ENCODE data around the gene TBC1D9B.
A peak's percentile ranks its signal among the peaks of the same experiment; 100 is the strongest.
"Not testable (repeated sequence)": the region's sequence is repeated elsewhere in the genome, so short reads cannot be mapped to it uniquely, and the experiment has no call there.

The TBC1D9B gene

GRCh38 chr5:179837076-179838011 is 70.4 kb downstream of the TBC1D9B start:
- no peak for DNase-seq (ENCODE audit: low spot score)

- DNase-seq (ENCODE audit: low spot score) = no peak
These were observed 71.3 kb downstream of the TBC1D9B start for GRCh38 chr5:179836225-179837019.

DNA sequence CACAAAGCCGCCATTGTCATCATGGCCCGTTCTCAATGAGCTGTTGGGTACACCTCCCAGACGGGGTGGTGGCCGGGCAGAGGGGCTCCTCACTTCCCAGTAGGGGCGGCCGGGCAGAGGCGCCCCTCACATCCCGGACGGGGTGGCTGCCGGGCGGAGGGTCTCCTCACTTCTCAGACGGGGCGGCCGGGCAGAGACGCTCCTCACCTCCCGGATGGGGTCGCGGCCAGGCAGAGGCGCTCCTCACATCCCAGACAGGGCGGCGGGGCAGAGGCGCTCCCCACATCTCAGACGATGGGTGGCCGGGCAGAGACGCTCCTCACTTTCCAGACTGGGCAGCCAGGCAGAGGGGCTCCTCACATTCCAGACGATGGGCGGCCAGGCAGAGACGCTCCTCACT is 72.8 kb downstream of the TBC1D9B start:
- DNase-seq (ENCODE audit: low spot score) = not testable (repeated sequence)

DNA sequence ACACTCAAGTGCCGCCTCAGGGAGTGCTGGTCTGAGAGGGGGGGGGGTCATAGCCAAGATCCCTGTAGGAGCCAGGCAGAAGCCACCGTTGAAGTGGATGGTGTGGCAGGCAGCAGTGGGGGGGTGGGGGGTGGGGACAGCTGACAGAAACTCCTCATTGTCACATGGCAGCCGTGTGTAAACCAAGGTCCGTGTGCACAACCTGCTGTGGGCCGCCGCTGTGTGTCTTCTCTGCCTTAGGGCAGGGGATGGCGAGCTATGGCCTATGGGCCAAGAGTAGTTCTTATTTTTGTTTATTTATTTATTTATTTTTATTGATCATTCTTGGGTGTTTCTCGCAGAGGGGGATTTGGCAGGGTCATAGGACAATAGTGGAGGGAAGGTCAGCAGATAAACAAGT is 73.6 kb downstream of the TBC1D9B start:
- no peak for DNase-seq (ENCODE audit: low spot score)

DNA sequence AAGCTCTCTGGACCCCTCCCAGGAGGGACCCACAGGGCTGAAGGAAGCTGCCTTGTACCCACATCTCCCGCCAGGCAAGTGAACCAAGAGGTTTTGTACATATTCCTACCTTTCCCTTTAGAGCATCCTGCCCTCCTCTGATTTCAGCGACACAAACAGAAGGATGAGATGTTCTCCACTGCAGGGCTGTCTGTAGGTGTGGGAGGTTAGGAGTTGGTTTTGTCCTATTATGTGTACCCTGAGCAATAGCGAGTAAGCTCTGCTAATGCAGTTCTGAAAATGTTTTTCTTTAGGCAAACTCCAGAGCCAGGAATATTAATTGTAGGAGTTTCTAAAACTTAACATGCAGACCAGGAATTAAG is 74.0 kb downstream of the TBC1D9B start:
- no peak for DNase-seq (ENCODE audit: low spot score)

DNA sequence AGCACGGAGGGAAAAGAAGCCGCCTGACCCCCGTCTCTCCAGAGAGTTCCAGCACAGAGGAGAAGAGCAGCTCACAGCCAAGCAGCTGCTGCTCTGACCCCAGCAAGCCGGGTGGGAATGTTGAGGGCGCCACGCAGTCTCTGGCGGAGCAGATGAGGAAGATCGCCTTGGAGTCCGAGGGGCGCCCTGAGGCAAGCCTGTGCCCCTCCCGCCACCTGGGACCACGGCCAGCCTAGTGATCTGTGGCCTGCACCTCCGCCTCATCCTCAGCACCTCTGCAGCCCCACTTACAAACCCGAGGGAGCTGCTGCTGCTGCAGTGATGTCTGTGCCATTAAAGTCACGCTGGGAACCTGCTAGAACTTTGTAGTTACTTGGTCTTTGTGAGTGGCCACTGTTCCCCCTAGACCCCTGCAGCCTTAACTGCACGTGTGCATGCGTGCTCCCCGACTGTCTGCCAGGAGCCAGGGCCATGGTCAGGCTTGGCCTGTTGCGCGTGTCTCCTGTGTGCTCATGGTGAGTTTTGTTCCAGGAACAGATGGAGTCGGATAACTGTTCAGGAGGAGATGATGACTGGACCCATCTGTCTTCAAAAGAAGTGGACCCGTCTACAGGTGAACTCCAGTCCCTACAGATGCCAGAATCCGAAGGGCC is 74.5 kb downstream of the TBC1D9B start:
- no peak for DNase-seq (ENCODE audit: low spot score)

GRCh38 chr5:179832039-179832745 is 75.5 kb downstream of the TBC1D9B start:
- DNase-seq (ENCODE audit: low spot score) = no peak

DNA sequence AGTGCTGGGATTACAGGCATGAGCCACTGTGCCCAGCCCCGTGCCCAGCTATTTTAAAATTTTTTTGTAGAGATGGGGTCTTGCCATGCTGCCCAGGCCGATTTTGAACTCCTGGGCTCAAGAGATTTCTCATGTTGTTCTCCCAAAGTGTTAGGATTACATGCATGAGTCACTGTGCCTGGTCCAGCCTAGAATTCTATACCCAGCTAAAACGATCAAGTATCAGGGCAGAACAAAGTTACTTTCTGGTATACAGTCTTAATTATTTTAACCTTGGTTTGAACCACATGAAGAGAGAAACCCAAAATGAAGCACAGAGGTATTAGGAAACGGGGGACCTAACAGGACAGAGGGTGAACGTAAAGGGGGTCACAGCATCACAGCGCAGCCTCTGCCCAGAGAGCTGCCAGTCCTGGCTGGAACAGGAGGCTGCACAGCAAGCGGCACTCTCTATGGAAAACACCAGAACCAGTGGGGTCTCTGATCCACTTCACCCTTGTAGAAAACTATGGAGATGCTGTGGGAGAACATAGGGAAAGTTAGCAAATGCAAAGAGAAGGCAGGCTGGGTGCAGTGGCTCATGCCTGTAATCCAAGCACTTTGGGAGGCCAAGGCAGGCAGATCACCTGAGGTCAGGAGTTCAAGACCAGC is 76.8 kb downstream of the TBC1D9B start:
- no peak for DNase-seq (ENCODE audit: low spot score)

- DNase-seq (ENCODE audit: low spot score) = no peak
These were observed 77.8 kb downstream of the TBC1D9B start for GRCh38 chr5:179829732-179830435.

GRCh38 chr5:179828756-179829421 is 78.8 kb downstream of the TBC1D9B start:
- no peak for DNase-seq (ENCODE audit: low spot score)

DNA sequence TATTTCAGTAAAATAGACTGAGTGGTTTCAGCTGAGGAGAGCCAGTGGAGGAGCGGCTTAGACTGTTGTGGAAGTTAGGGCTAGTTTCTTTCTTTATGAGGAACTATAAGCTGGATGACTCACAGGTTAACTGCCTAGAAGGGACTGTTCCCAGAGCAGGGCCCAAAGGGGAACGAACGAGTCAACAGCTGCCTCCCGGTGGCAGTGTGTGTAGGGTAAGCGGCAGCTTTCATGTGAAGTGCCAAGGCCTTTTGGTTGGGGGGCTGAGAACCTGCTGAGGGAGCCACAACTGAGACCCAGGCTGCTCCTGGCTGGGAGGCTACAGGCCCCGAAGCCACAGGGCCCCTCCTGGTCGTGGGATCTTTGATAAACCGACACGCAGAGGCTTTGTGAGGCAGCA is 80.0 kb downstream of the TBC1D9B start:
- no peak for DNase-seq (ENCODE audit: low spot score)

DNA sequence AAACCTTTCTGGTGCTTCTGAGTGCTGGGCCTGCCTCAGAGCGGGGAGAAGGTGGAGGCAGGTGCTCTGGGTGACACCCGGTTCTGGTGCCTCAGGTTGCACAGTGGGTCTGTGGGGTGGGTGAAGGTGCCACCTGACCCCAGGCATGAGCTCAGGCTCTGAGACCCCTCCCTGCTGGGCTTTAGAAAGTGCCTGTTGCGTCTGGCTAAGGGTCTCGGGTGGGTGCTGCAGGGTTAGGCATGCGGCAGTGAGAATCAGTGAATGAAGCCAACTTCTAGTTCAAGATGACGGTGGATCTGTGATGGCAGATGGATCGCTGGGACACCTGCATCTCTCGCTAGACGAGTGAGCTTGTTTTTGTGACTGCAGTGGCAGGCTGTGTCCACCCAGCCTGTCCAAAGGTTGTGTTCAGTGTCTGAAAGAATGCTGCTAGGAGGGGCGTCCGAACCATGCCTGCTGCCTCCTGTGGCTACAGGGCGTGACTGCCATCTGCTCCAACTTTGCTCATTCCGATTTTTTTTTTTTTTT is 82.0 kb downstream of the TBC1D9B start:
- no peak for DNase-seq (ENCODE audit: low spot score)

- no peak for DNase-seq (ENCODE audit: low spot score)
These were observed 83.0 kb downstream of the TBC1D9B start for GRCh38 chr5:179824745-179825112.

- no peak for DNase-seq (ENCODE audit: low spot score)
These were observed 83.6 kb downstream of the TBC1D9B start for GRCh38 chr5:179823937-179824744.

DNA sequence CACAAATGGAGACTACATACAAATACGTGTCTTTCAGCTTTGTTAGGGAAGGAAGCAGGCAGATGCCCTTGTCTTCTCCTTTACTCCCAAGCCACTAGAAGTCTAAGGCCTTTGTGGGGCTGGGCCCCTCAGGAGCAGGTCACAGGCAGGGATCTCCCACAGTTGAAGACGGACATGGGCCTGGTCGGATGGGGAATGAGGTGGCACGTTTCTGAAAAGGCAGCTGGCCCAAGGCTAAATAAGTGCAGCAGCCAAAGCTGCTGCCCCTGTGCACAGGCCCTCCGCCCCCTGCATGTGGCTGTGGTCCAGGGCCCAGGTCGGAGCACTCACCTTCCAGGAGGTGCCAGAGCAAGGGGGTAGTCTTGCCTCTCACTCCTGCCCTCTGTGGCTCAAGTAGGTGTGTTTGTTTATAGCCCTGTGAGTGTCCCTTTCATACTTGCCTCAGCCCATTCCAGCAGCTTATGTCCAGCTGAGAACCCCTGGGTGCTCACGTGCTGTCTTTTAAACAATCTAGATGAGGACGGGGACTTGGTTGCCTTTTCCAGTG is 85.2 kb downstream of the TBC1D9B start:
- no peak for DNase-seq (ENCODE audit: low spot score)

DNA sequence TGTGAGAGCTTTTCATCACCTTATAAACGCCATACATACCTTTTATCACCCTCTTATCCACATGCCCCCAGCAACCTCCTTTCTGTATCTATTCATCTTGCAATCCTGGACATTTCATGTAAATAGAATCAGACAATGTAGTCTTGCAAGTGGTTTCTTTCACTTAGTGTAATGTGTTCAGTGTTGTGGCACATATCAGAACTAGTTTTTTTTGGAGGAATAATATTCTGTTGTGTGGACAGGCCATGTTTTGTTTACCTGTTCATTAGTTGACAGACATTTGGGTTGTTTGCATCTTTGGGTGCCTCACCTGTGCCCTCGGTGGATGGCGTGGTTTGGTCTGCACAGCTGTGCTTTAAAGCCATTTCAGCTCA is 85.7 kb downstream of the TBC1D9B start:
- DNase-seq (ENCODE audit: low spot score) = no peak

GRCh38 chr5:179821298-179822058 is 86.2 kb downstream of the TBC1D9B start:
- peak; percentile 93 for DNase-seq (ENCODE audit: low spot score)

All from pons (tissue), 1 donor.